Central memory CD8-positive, alpha-beta T cell (primary cell): ENCODE data around the gene ID2.
A peak's percentile ranks its signal among the peaks of the same experiment; 100 is the strongest.

ENCODE experiments used
- ATAC-seq: fragments of 150-1000 bp; cut with Tn5 transposase; replicated peaks from 2 replicates; pipeline ENCODE4 v1.10.0; 2022; ENCODE audit warnings: mild to moderate bottlenecking, moderate FRiP score, moderate number of reproducible peaks; ENCODE audit not compliant: poor library complexity, severe bottlenecking; ENCODE audit errors: extremely low read depth
- DNase-seq, 2 donors: peaks; one replicate each; pipeline ENCODE4 v3.0.0; 2021; ENCODE audit warnings: low spot score in 2 of 2
- H3K27ac Mint-ChIP-seq: one replicate; pipeline ENCODE4 v1.8.0; 2022; ENCODE audit warnings: low read depth, mild to moderate bottlenecking, moderate library complexity, mixed read lengths
- H3K27me3 Mint-ChIP-seq: one replicate; pipeline ENCODE4 v1.8.0; 2022; ENCODE audit warnings: mixed read lengths
- H3K36me3 Mint-ChIP-seq: one replicate; pipeline ENCODE4 v1.8.0; 2022; ENCODE audit warnings: mild to moderate bottlenecking, moderate library complexity, mixed read lengths; ENCODE audit not compliant: insufficient read depth
- H3K4me1 Mint-ChIP-seq: one replicate; pipeline ENCODE4 v1.8.0; 2022; ENCODE audit warnings: mixed read lengths
- H3K4me3 Mint-ChIP-seq: one replicate; pipeline ENCODE4 v1.8.0; 2022; ENCODE audit warnings: mild to moderate bottlenecking, moderate library complexity, mixed read lengths
- H3K9me3 Mint-ChIP-seq: one replicate; pipeline ENCODE4 v1.8.0; 2022; ENCODE audit warnings: mixed read lengths

Gene ID2

GRCh38 chr2:8676921-8677645 is 4.8 kb upstream of the ID2 start:
- H3K27me3 Mint-ChIP-seq, result no peaks in the 10 kb centered on the region
- H3K4me1 Mint-ChIP-seq, result peaks cover 29% of the 10 kb centered on the region

GRCh38 chr2:8677646-8678592 is 3.9 kb upstream of the ID2 start:
- DNase-seq (peak in 1 of 2 donors; percentile 39), ATAC-seq (peak; percentile 6)
- Mint-ChIP-seq H3K9me3 (peaks cover 13% of the 10 kb centered on the region), H3K4me1 (peaks cover 32% of the 10 kb centered on the region), H3K27me3 (no peaks in the 10 kb centered on the region), H3K36me3 (peaks cover 34% of the 10 kb centered on the region), H3K4me3 (peak overlapping the region; percentile 98), H3K27ac (peak overlapping the region; percentile 95)

More at GRCh38 chr2:8676921-8677645, 4.8 kb upstream of the ID2 start:
- Mint-ChIP-seq H3K36me3 (peaks cover 26% of the 10 kb centered on the region), H3K9me3 (peaks cover 13% of the 10 kb centered on the region), H3K27ac (no peak overlapping the region), H3K4me3 (peak overlapping the region; percentile 98)
- no peak for ATAC-seq
- DNase-seq, result no peak

- H3K9me3 Mint-ChIP-seq, result peaks cover 8% of the 10 kb centered on the region
- ATAC-seq (peak; percentile 52), DNase-seq (peak; percentile 67 to 77)
- H3K4me3 Mint-ChIP-seq, result peak overlapping the region; percentile 98
- H3K27me3 Mint-ChIP-seq, result no peaks in the 10 kb centered on the region
- H3K27ac Mint-ChIP-seq, result peak overlapping the region; percentile 95
- peaks cover 40% of the 10 kb centered on the region for H3K4me1 Mint-ChIP-seq
- peaks cover 40% of the 10 kb centered on the region for H3K36me3 Mint-ChIP-seq
These were observed 2.9 kb upstream of the ID2 start for GRCh38 chr2:8678731-8679566.

- Mint-ChIP-seq H3K4me1 (peaks cover 42% of the 10 kb centered on the region), H3K27ac (peak overlapping the region; percentile 95)
- DNase-seq, result no peak
These were observed 2.4 kb upstream of the ID2 start for GRCh38 chr2:8679567-8679826.

GRCh38 chr2:8679827-8680731 is 1.8 kb upstream of the ID2 start:
- Mint-ChIP-seq H3K4me1 (peaks cover 48% of the 10 kb centered on the region), H3K27me3 (no peaks in the 10 kb centered on the region), H3K9me3 (no peaks in the 10 kb centered on the region), H3K36me3 (peaks cover 45% of the 10 kb centered on the region), H3K4me3 (peak overlapping the region; percentile 98), H3K27ac (peak overlapping the region; percentile 95)
- ATAC-seq, result no peak
- DNase-seq, result no peak

More at GRCh38 chr2:8679567-8679826, 2.4 kb upstream of the ID2 start:
- H3K36me3 Mint-ChIP-seq, result peaks cover 43% of the 10 kb centered on the region
- peaks cover 3% of the 10 kb centered on the region for H3K9me3 Mint-ChIP-seq
- no peaks in the 10 kb centered on the region for H3K27me3 Mint-ChIP-seq
- ATAC-seq, result no peak
- peak overlapping the region; percentile 98 for H3K4me3 Mint-ChIP-seq

GRCh38 chr2:8680822-8681760 is 765 bp upstream of the ID2 start:
- peak overlapping the region; percentile 95 for H3K27ac Mint-ChIP-seq
- peaks cover 48% of the 10 kb centered on the region for H3K4me1 Mint-ChIP-seq
- peak; percentile 15 for ATAC-seq
- no peaks in the 10 kb centered on the region for H3K27me3 Mint-ChIP-seq
- H3K9me3 Mint-ChIP-seq, result no peaks in the 10 kb centered on the region
- peaks cover 45% of the 10 kb centered on the region for H3K36me3 Mint-ChIP-seq
- peak overlapping the region; percentile 98 for H3K4me3 Mint-ChIP-seq
- peak; percentile 35 to 57 for DNase-seq

GRCh38 chr2:8682719-8683667 is 1.1 kb downstream of the ID2 start:
- peak overlapping the region; percentile 95 for H3K27ac Mint-ChIP-seq
- H3K36me3 Mint-ChIP-seq, result peaks cover 43% of the 10 kb centered on the region
- H3K4me1 Mint-ChIP-seq, result peaks cover 39% of the 10 kb centered on the region
- ATAC-seq (no peak), DNase-seq (peak; percentile 32 to 40)
- H3K9me3 Mint-ChIP-seq, result no peaks in the 10 kb centered on the region
- H3K27me3 Mint-ChIP-seq, result no peaks in the 10 kb centered on the region
- peak overlapping the region; percentile 98 for H3K4me3 Mint-ChIP-seq

GRCh38 chr2:8684540-8684877 is 2.7 kb downstream of the ID2 start:
- Mint-ChIP-seq H3K36me3 (peaks cover 34% of the 10 kb centered on the region), H3K4me3 (peak overlapping the region; percentile 98), H3K27ac (peak overlapping the region; percentile 95), H3K27me3 (no peaks in the 10 kb centered on the region), H3K9me3 (no peaks in the 10 kb centered on the region), H3K4me1 (peaks cover 27% of the 10 kb centered on the region)
- DNase-seq, result peak in 1 of 2 donors; percentile 34
- no peak for ATAC-seq

- H3K4me3 Mint-ChIP-seq, result peak overlapping the region; percentile 98
- no peaks in the 10 kb centered on the region for H3K9me3 Mint-ChIP-seq
- peaks cover 31% of the 10 kb centered on the region for H3K36me3 Mint-ChIP-seq
- H3K27me3 Mint-ChIP-seq, result no peaks in the 10 kb centered on the region
- ATAC-seq (no peak), DNase-seq (peak; percentile 34)
- H3K4me1 Mint-ChIP-seq, result peaks cover 21% of the 10 kb centered on the region
- peak overlapping the region; percentile 95 for H3K27ac Mint-ChIP-seq
These were observed 3.2 kb downstream of the ID2 start for GRCh38 chr2:8684878-8685696.
